ENCODE results near the gene THRA. TPM values are rescaled to one million over a fixed set of nuclear protein-coding genes. Genes with fewer than 3 reads are reported as not detected.
A peak's percentile ranks its signal among the peaks of the same experiment; 100 is the strongest.

The THRA gene
- total RNA-seq, 1 experiment from 2014 or later, result 107 TPM

DNA sequence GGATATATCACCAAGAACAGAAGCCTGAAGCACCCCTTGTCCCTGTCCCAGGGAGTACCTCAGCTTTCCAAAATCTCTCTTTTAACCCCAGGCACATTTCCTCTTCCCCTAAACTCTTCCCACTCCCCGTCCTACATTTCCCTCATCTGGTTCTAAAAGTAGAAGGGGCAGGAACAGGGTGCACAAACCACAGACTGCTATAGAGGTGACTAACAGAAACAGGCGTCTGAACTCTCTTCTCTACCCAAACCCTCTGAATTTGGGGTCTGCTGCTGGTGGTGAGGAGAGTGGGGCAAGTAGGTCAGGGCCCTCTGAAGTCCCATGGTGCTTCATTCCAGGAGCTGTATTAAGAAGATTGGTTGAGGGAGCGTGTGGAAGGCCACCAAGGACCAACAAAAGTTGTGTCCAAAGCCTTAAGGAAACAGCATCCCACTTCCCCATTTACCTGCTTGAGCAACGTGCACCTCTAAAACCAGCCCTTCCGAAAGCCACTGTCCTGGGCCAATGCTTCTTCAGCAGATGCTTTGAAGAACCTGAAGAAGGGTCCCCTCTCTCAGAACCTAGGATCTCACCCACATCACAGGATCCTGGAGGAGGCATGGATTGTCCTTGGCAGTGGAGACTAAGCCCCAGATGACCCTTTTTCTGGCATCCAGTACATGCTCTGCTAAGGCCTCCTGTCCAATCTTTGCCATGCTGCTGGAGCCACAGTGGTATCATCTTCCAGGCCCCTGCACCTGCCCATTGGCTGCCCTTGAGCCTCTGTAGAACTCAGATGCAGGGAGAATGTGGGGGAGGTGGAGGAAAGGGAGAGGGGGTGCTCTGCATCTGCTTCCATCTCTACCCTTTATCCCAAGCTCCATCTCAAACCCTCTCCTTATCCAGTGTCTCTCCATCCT is 43.3 kb downstream of the THRA start:
- no peak overlapping the region for H3K27ac Mint-ChIP-seq (ENCODE audit: unreplicated experiment)
- TF ChIP-seq CTCF (IDR thresholded peaks at IDR 0.05; ENCODE audit: unreplicated experiment), result no peak
- intact Hi-C loops (cut with micrococcal nuclease; ENCODE audit: unreplicated experiment), result no loop called here
- CTCF ChIA-PET, result interaction anchor here (0.6 to 16.6 kb wide), 9 partner anchors 7 to 491 kb away, joined by 3 to 1006 read pairs (median 5); partner anchors contain the start of genes MED24 and THRA
- no peak for DNase-seq
- H3K4me1 Mint-ChIP-seq (ENCODE audit: low read depth, unreplicated experiment), result peaks cover 92% of the 10 kb centered on the region
- peaks cover 23% of the 10 kb centered on the region for H3K36me3 Mint-ChIP-seq (ENCODE audit: insufficient read depth, unreplicated experiment)
- H3K27me3 Mint-ChIP-seq (ENCODE audit: unreplicated experiment), result no peaks in the 10 kb centered on the region
- H3K9me3 Mint-ChIP-seq (ENCODE audit: low read depth, unreplicated experiment), result no peaks in the 10 kb centered on the region
- H3K4me3 Mint-ChIP-seq (ENCODE audit: low read depth, unreplicated experiment), result no peak overlapping the region
- BruUV-seq (replicated peaks), result no TSS peak

DNA sequence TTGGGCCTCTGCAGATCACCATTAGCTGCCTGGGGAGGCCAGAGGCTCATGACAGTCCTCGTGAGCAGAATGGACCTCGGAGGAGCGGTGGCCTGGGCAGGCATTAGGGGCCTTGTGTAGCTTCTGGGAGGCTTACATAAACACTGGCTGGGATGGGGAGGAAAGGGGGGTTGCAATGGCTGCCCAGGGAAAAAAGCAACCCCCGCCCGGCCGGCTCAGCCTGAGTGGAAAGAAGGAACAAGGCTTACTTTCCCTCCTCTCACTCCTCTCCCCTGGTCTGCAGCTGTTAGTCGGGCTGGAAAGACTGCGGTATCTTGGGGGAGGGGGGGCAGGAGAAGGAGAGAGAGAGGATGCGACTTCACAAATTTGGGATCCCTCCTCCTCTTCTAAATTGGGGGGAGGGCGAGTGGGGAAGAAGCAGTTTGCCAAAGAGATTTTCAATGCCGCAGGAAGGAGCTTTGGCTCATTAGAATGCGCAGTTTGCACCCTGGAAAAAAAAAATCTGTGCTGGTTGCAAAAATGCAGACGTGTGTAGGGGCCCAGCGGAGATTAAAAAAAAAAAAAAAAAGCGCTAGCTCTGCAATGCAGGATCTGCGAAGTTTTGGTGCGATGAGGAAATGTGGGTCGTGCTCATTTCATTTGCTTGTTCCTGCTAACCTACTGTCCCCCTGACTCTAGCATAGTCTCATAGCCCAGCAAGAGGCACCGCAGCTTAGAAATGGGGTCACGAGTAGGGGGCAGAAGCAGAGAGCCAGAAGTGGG is 44.2 kb downstream of the THRA start:
- BruUV-seq (replicated peaks), result no TSS peak
- H3K36me3 Mint-ChIP-seq (ENCODE audit: insufficient read depth, unreplicated experiment), result peaks cover 23% of the 10 kb centered on the region
- H3K27me3 Mint-ChIP-seq (ENCODE audit: unreplicated experiment), result no peaks in the 10 kb centered on the region
- CTCF ChIA-PET, result interaction anchor here (0.5 to 16.6 kb wide), 15 partner anchors 14 to 1037 kb away, joined by 3 to 1006 read pairs (median 3); partner anchors contain the start of genes MED24 and THRA
- TF ChIP-seq CTCF (IDR thresholded peaks at IDR 0.05; ENCODE audit: unreplicated experiment), result no peak
- intact Hi-C loops (cut with micrococcal nuclease; ENCODE audit: unreplicated experiment), result no loop called here
- peaks cover 92% of the 10 kb centered on the region for H3K4me1 Mint-ChIP-seq (ENCODE audit: low read depth, unreplicated experiment)
- no peak overlapping the region for H3K4me3 Mint-ChIP-seq (ENCODE audit: low read depth, unreplicated experiment)
- no peak for DNase-seq
- no peaks in the 10 kb centered on the region for H3K9me3 Mint-ChIP-seq (ENCODE audit: low read depth, unreplicated experiment)
- H3K27ac Mint-ChIP-seq (ENCODE audit: unreplicated experiment), result no peak overlapping the region

GRCh38 chr17:40107522-40108174 is 44.9 kb downstream of the THRA start:
- no TSS peak for BruUV-seq (replicated peaks)
- no peak for DNase-seq
- TF ChIP-seq CTCF (IDR thresholded peaks at IDR 0.05; ENCODE audit: unreplicated experiment), result no peak
- H3K27ac Mint-ChIP-seq (ENCODE audit: unreplicated experiment), result peak overlapping the region; percentile 13
- peaks cover 93% of the 10 kb centered on the region for H3K4me1 Mint-ChIP-seq (ENCODE audit: low read depth, unreplicated experiment)
- H3K27me3 Mint-ChIP-seq (ENCODE audit: unreplicated experiment), result no peaks in the 10 kb centered on the region
- H3K36me3 Mint-ChIP-seq (ENCODE audit: insufficient read depth, unreplicated experiment), result peaks cover 28% of the 10 kb centered on the region
- CTCF ChIA-PET, result interaction anchor here (0.6 to 16.6 kb wide), 9 partner anchors 30 to 1036 kb away, joined by 3 to 1006 read pairs (median 3); partner anchors contain the start of genes MED24 and THRA
- intact Hi-C loops (cut with micrococcal nuclease; ENCODE audit: unreplicated experiment), result no loop called here
- no peaks in the 10 kb centered on the region for H3K9me3 Mint-ChIP-seq (ENCODE audit: low read depth, unreplicated experiment)
- peak overlapping the region; percentile 9 for H3K4me3 Mint-ChIP-seq (ENCODE audit: low read depth, unreplicated experiment)

All from Calu3 (cell line).